DND-41 (cell line): ENCODE data around the gene ZNF426.

Experiments used
- EZH2 ChIP-seq: IDR thresholded peaks from 3 replicates; pipeline ENCODE4 v1.6.1; 2012; ENCODE audit warnings: borderline replicate concordance, low read depth, mild to moderate bottlenecking, moderate library complexity, low read length, inconsistent platforms; ENCODE audit not compliant: severe bottlenecking
- TF ChIP-seq, protein P1 (sequence below): IDR thresholded peaks from 2 replicates; pipeline ENCODE4 v1.5.1; 2012; ENCODE audit warnings: borderline replicate concordance, low read length, moderate library complexity, mild to moderate bottlenecking; ENCODE audit not compliant: poor library complexity, severe bottlenecking; ENCODE audit errors: extremely low read depth

GRCh38 chr19:9570255-9570654 is 31.8 kb upstream of the ZNF426 start:
- TF ChIP-seq EZH2 = no peak
- TF ChIP-seq, protein P1, sequence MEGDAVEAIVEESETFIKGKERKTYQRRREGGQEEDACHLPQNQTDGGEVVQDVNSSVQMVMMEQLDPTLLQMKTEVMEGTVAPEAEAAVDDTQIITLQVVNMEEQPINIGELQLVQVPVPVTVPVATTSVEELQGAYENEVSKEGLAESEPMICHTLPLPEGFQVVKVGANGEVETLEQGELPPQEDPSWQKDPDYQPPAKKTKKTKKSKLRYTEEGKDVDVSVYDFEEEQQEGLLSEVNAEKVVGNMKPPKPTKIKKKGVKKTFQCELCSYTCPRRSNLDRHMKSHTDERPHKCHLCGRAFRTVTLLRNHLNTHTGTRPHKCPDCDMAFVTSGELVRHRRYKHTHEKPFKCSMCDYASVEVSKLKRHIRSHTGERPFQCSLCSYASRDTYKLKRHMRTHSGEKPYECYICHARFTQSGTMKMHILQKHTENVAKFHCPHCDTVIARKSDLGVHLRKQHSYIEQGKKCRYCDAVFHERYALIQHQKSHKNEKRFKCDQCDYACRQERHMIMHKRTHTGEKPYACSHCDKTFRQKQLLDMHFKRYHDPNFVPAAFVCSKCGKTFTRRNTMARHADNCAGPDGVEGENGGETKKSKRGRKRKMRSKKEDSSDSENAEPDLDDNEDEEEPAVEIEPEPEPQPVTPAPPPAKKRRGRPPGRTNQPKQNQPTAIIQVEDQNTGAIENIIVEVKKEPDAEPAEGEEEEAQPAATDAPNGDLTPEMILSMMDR = no peak
